GM19238 (cell line): ENCODE results near the gene NSUN7.
A peak's percentile ranks its signal among the peaks of the same experiment; 100 is the strongest.

Experiments used
- DNase-seq: peaks from one replicate; pipeline ENCODE4 v3.0.0; 2011; ENCODE audit warnings: low spot score; ENCODE audit not compliant: insufficient read length

Gene NSUN7

GRCh38 chr4:40736910-40737309 is 12.8 kb upstream of the NSUN7 start:
- DNase-seq = no peak

DNA sequence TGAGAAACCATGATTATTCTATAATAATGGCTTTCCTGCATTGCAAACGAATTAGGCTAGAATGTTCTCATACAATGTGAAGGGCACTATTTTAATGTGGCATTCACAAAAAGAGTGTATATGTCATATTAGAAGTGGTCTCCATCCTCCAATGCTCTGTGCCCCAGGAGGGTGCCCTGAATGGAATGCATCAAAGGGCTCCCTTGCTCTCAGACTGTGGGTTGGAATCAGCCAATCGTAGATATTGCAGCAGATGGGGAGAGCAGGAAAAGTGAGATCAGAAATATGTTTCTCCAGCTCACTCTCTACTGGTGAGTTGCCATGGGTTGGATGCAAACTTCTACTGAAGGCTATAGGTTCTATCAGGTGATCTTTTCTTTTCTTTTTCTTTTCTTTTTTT is 11.9 kb upstream of the NSUN7 start:
- DNase-seq = no peak

DNA sequence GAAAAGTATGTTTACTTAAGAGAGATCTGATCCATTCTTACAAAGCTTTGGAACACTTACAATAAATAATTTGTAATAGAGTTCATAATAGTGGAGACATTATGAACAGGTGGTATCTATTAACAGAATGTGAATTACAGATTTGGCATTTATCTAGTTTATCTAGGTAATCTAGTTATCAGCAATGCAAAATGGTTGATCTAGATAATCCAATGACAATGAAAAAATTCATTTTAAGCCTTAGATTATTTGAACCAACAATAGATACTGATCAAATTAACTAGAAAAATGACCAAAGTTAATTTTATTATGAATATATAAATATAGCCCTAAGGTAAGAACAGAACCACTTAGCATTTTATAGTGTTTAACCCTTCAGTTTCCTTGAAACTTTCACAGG is 10.4 kb upstream of the NSUN7 start:
- no peak for DNase-seq

DNA sequence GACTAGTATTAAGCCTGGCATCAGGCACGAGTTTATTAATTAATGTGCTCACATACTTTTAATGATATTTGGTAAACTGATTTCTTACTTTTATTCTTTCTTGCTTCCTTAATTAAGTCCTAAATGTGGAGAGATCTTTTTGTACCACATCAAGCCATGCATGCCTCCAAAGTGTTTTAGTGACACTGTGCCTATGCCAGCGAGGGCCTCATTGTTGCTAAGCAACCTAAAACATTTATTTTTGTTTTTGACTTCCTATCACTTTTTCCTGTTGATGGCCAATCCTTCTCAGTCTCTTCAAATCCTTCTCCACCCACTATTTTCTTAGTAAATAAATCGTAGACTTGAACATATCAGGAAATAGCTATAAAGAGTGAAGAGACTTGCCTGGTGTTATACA is 5.5 kb upstream of the NSUN7 start:
- DNase-seq = no peak

DNA sequence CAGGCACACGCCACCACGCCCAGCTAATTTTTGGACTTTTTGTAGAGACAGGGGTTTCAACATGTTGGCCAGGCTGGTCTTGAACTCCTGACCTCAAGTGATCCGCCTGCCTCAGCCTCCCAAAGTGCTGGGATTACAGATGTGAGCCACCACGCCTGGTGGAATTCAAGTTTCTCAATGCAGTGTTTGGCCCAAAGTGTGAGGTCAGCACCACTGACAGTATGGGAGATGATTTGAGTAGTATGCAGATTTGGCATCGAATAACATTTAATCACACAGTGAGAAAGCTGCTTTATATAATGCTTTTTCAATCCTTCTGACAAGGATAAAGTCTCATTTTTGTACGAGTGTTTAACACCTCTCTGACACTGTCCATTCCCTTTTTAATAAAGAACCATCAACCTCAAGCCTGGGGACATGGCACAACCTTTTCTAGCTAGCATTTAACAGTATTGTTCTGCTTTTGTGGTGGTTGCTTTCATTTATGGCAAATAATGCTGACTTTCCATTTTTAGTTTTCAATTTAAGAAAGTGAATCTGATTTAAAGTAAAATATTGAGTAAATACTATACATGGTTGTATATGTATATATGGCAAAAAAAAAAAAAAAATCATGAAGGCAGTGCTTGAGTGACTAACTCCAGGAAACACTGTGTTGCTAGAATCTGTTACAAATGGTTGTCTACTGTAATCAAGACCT is 4.3 kb upstream of the NSUN7 start:
- DNase-seq = no peak

DNA sequence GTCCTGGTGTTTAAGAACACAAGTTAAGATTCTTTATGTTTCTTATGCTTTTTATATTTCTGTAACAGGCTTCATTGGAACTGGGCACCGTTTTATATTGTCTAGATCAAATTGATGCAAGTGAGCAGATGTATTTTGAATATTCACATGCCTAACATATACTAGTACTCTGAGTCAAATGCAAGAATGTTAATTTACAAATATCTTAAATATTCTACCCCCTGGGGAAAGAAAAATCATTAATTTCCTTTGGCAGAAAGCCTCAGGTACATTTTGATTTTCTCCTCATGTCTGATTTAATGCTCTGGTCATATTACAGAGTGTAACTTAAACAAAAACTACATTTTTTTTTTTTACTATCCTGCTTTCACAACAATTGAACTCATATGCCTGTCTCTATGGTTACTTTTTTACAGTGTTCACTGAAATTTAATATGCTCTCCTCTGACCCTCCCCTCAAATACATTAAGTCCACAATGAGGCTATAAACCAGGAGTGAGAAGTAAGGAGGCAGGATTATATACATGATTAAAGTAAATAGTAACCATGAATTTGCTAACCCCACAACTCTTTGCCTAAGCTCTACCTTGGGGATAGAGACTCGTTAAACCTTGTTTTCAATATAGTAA is 2.4 kb upstream of the NSUN7 start:
- DNase-seq = no peak

DNA sequence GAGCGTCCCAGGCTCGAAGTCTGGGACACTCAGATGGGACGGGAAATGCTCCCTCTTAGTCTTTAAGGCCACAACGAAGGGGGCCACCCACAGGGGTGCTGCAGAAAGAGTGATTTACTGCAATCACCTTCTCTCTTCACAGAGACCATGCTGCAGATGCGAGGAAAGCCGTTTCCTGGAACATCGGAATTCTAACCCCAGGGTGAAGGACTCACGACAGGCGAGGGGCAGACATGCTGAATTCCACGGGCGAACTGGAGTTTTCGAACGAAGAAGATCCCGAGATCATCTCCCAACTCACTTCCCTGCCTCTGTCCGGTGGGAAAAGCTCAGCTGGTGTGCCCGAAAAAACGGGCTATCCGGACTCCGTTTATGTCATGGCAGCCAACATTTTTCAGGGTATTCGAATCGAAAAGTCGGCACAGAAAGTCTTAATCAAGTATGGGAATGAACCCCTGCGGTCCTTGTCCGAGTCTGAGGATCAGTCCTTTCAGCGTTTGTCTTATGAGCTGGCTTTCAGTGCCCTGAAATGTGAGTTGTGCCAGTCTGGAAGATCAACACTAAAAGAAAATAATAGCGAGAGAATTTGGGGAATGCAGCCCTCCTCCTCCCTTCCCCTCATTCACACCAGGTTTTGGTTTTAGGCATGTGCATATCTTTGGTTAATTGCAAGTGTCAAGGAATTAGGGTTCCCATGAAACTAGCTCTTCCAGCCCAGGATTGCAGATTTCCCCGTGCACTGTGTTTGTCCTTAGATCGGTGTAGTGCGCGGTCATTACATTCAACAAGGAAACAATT is 905 bp downstream of the NSUN7 start:
- DNase-seq = no peak

- DNase-seq = no peak
Observed at GRCh38 chr4:40755616-40756015, 5.9 kb downstream of the NSUN7 start.

DNA sequence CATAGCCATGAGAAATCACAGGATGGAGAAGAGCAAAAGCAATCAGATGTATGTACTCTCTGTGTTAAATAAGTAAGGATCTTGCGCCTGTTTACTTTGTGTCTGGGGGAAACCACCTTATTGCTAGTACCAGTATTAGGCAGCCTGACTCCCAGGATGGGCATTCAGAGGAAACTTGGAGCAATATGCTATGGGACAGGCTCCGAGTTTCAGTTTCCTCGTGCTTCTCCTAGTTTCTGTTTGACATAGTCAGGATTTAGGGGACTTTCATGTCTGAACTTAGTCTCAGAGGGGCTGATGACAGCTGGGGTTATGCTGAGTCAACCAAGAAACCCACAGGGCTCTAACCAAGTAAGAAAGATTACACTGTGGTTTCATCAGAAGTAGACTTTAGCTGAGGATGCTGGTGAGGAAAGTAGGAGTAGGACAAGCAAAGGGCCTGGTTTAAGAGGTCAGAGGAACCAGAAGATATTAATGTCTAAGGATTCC is 13.5 kb downstream of the NSUN7 start:
- peak; percentile 24 for DNase-seq

DNA sequence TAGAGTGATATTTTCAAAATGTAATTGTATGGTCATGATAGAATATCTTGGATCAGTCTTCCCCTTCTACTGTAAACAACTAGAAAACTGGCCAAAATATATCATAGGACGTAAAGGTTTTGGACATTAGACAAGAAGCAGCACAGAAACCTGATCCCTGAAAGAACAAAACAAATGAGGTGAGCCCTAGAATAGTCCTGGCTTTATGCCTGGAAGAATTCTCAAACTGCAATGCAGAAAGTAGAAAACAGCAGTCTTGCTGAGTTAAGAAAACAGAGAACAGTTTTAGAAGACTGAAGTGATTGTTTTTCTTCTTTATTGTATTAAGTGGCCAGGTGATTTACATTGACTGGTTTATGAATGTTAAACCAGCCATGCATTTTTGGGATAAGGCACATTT is 19.5 kb downstream of the NSUN7 start:
- no peak for DNase-seq

- no peak for DNase-seq
Observed at GRCh38 chr4:40778090-40778489, 28.3 kb downstream of the NSUN7 start.

- DNase-seq = no peak
Observed at GRCh38 chr4:40782876-40783275, 33.1 kb downstream of the NSUN7 start.

DNA sequence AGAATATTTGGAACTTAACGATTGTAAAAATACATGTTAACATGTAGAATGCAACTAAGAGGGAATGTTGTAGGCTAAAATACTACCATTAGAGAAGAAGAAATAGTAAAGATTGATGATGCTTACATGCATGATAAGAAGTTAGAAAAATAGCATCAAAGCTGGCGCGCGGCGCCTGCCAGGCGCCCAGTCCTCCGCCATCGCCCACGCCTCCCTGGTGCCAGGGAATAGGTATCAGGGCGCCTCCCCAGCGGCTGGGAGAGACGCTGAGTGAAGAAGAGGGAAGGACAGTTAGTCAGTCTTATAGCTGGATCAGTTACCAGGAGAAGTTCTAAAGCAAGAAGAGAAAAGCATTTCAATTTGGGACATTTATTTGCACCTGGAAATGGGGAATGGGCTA is 36.0 kb downstream of the NSUN7 start:
- DNase-seq = no peak

DNA sequence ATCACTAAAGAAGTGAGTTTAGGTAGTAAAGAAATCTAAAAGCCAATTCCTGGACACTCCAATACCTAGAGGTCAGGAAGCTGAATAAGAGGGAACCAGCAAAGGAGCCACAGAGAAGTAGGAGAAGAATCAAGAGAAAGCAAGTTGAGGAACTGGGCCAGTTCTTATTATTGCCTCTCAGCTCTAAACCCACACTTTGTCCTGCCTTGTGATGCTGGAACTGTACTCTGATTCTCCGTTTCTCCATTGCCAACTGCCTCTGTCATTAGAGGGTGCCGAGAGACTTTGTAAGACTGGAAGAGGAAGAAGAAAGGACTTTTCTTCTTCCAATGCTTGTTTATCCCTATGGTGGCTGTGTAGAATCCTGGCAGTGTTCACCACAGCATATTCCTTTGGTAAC is 38.6 kb downstream of the NSUN7 start:
- DNase-seq = no peak

DNA sequence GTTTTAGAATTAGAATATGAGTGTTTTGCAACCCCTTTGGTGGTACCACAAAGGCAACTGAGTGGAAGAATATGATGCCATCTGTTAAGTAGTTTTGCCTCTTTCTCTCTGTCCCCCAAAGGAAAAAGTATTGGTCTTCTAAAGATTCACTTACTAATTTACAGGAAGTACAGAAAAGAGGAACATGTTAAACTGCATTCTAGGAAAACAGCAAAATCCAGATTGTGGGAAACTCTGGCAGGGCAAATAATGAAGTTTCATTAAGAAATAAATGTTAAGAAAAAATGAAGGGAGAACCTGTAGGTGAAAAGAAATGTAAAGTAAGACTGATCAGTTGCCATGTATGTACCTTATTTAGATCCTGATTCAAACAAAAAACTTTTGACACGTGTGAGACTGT is 39.3 kb downstream of the NSUN7 start:
- DNase-seq = no peak

DNA sequence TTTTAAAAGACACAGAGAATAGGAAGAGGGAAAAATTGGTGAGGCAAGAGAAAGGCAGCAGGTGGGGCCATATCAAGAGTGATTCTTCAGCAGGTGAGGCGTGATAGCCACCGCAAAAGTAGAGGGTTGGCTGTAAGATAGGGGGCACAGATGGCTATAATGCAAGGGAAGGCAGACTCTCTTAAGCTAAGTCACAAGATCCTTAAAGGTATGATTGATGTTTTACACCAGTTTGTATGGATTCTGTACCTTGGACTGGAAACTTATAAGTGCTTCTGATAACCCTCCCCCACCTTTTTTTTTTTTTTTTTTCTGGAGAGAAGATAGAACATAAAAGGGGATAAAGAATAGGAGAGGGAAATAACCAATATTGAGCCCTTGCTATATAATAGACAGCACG is 40.0 kb downstream of the NSUN7 start:
- DNase-seq = no peak

GRCh38 chr4:40800064-40800463 is 50.3 kb downstream of the NSUN7 start:
- no peak for DNase-seq

DNA sequence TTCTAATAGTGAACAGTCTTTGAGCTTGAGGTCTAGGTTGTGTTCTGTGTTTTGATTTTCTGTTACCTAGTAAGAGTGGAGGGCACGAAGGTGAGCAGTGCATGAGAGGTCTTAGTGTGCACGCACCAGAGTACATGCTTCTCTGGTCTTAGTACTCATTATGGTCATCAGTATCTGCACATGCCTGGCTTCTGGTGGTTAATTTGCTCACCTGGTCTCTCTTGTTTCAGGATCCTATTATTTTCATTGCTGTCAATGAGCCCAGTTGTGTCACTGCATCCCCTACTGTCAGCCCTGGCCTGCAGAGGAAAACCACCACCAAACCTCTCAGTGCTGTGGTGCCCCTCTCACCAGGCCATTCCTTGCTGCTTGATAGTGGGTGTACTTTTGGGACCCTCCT is 54.8 kb downstream of the NSUN7 start:
- no peak for DNase-seq

DNA sequence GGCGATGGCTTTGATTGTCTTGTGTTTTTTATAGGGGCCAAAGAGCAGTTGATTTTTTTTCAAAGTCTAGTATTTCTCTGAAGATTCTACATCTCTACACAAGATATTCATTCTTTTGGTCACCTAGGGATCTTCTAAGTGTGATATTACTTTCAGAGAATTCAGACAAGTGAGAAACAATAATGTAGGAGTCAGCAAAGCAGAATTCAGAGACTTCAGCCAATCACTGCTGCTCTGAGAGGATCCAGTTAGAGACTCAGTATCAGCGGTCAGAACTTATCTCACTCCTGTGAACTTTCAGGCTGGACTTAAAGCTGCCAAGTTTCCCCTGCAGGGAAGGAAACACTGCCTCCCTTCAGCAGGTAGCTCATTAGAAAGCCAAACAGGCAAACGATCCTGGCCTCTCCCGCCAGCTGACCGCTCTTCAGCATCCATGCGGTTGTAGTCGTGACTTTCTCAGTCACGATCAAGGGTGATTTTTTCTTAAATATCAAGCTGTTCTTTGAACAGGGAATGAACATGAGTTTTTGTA is 59.2 kb downstream of the NSUN7 start:
- DNase-seq = no peak

- no peak for DNase-seq
Observed at GRCh38 chr4:40811956-40812355, 62.2 kb downstream of the NSUN7 start.

DNA sequence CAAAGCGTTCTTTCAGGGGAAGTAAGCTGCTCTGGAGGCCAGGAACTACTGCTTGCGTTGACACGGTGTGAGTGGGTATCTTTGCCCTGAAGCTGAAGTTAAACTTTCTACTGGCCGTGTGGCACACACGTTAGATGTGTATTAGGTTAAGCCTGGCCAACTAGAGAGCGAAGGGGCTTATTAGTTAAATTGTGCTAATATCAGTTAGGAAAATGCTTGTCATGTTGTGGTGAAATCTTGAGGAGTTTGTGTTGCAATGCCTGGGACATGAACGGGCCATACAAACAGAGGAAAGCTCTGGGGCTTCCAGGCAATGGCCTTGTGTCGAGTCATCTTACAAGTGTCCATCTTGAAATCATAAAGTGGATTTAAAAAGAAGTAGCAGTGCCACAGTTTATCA is 62.6 kb downstream of the NSUN7 start:
- no peak for DNase-seq

- no peak for DNase-seq
Observed at GRCh38 chr4:40812856-40813255, 63.1 kb downstream of the NSUN7 start.
